H9 (cell line): ENCODE results near the gene HPF1. TPM values are rescaled to one million over a fixed set of nuclear protein-coding genes. Genes with fewer than 3 reads are reported as not detected.

ENCODE experiments used
- DNase-seq: peaks from one replicate; pipeline ENCODE4 v3.0.0-alpha.2; 2017
- H2AFZ ChIP-seq: one replicate; pipeline ENCODE4 v1.6.1; 2013; ENCODE audit warnings: mild to moderate bottlenecking, low read length, control low read depth, moderate library complexity
- H2AK5ac ChIP-seq: 2 replicates; pipeline ENCODE4 v1.6.1; 2013; ENCODE audit warnings: low read length, control low read depth, mixed read lengths; ENCODE audit not compliant: insufficient read length
- H2BK120ac ChIP-seq: one replicate; pipeline ENCODE4 v1.6.1; 2013; ENCODE audit warnings: low read depth, mild to moderate bottlenecking, low read length, control low read depth, inconsistent platforms; ENCODE audit not compliant: poor library complexity, severe bottlenecking
- H2BK12ac ChIP-seq: 2 replicates; pipeline ENCODE4 v1.6.1; 2013; ENCODE audit warnings: low read length, control low read depth, mixed read lengths, low read depth; ENCODE audit not compliant: insufficient read length
- H2BK15ac ChIP-seq: 2 replicates; pipeline ENCODE4 v1.6.1; 2013; ENCODE audit warnings: low read depth, low read length, control low read depth
- H2BK20ac ChIP-seq: one replicate; pipeline ENCODE4 v1.6.1; 2013; ENCODE audit warnings: low read depth, mild to moderate bottlenecking, low read length, control low read depth, inconsistent platforms; ENCODE audit not compliant: poor library complexity, severe bottlenecking
- H2BK5ac ChIP-seq: 2 replicates; pipeline ENCODE4 v1.6.1; 2013; ENCODE audit warnings: low read length, control low read depth, mixed read lengths; ENCODE audit not compliant: insufficient read length
- H3K14ac ChIP-seq: 2 replicates; pipeline ENCODE4 v1.6.1; 2013; ENCODE audit warnings: low read length, control low read depth; ENCODE audit not compliant: insufficient read depth
- H3K18ac ChIP-seq: 2 replicates; pipeline ENCODE4 v1.6.1; 2013; ENCODE audit warnings: low read depth, mild to moderate bottlenecking, mixed read lengths, low read length, control low read depth; ENCODE audit not compliant: insufficient read length
- H3K23ac ChIP-seq: 2 replicates; pipeline ENCODE4 v1.6.1; 2013; ENCODE audit warnings: low read length, control low read depth, mixed read lengths, low read depth; ENCODE audit not compliant: insufficient read length
- H3K23me2 ChIP-seq: 2 replicates; pipeline ENCODE4 v1.6.1; 2013; ENCODE audit warnings: low read depth, mild to moderate bottlenecking, mixed read lengths, low read length, control low read depth; ENCODE audit not compliant: insufficient read length, poor library complexity, severe bottlenecking
- H3K27ac ChIP-seq: 2 replicates; pipeline ENCODE4 v1.5.1; 2013; ENCODE audit warnings: low read length, control low read depth, mixed read lengths, low read depth; ENCODE audit not compliant: insufficient read length
- H3K27me3 ChIP-seq: 2 replicates; pipeline ENCODE4 v1.6.1; 2013; ENCODE audit warnings: low read length, control low read depth, inconsistent platforms; ENCODE audit not compliant: insufficient read depth
- H3K4ac ChIP-seq: 2 replicates; pipeline ENCODE4 v1.6.1; 2013; ENCODE audit warnings: low read depth, mild to moderate bottlenecking, control low read depth, inconsistent platforms, low read length, moderate library complexity
- H3K4me1 ChIP-seq: 2 replicates; pipeline ENCODE4 v1.6.1; 2013; ENCODE audit warnings: low read length, control low read depth, inconsistent platforms; ENCODE audit not compliant: insufficient read depth
- H3K4me2 ChIP-seq: 2 replicates; pipeline ENCODE4 v1.6.1; 2013; ENCODE audit warnings: low read length, control low read depth, mixed read lengths; ENCODE audit not compliant: insufficient read length, insufficient read depth
- H3K56ac ChIP-seq: 2 replicates; pipeline ENCODE4 v1.6.1; 2013; ENCODE audit warnings: low read depth, mild to moderate bottlenecking, mixed read lengths, low read length, control low read depth; ENCODE audit not compliant: insufficient read length
- H3K79me1 ChIP-seq: 2 replicates; pipeline ENCODE4 v1.6.1; 2013; ENCODE audit warnings: low read depth, mild to moderate bottlenecking, moderate library complexity, low read length, control low read depth, inconsistent platforms; ENCODE audit not compliant: insufficient read depth, poor library complexity, severe bottlenecking
- H3K79me2 ChIP-seq: 2 replicates; pipeline ENCODE4 v1.6.1; 2013; ENCODE audit warnings: low read length, control low read depth, inconsistent platforms; ENCODE audit not compliant: insufficient read depth
- H3K9ac ChIP-seq: 2 replicates; pipeline ENCODE4 v1.6.1; 2013; ENCODE audit warnings: low read length, control low read depth, mixed read lengths; ENCODE audit not compliant: insufficient read length; ENCODE audit errors: extremely low read depth
- H3K9me3 ChIP-seq: one replicate; pipeline ENCODE4 v1.6.1; 2013; ENCODE audit warnings: low read depth, low read length, inconsistent platforms; ENCODE audit not compliant: control insufficient read depth
- H3T11ph ChIP-seq: one replicate; pipeline ENCODE4 v1.6.1; 2013; ENCODE audit warnings: mild to moderate bottlenecking, low read length, control low read depth, inconsistent platforms
- H4K20me1 ChIP-seq: one replicate; pipeline ENCODE4 v1.6.1; 2013; ENCODE audit not compliant: control insufficient read depth, insufficient read length, insufficient read depth
- H4K5ac ChIP-seq: 2 replicates; pipeline ENCODE4 v1.6.1; 2013; ENCODE audit warnings: low read depth, mild to moderate bottlenecking, mixed read lengths, low read length, control low read depth; ENCODE audit not compliant: insufficient read length
- H4K8ac ChIP-seq: replicated peaks from 2 replicates; pipeline ENCODE4 v1.6.1; 2013; ENCODE audit warnings: low read length, control low read depth, mixed read lengths, low read depth; ENCODE audit not compliant: insufficient read length
- H4K91ac ChIP-seq: 2 replicates; pipeline ENCODE4 v1.6.1; 2013; ENCODE audit warnings: low read depth, mild to moderate bottlenecking, moderate library complexity, mixed read lengths, low read length, control low read depth; ENCODE audit not compliant: insufficient read length
- H3K27ac Mint-ChIP-seq, 3 experiments: 2 replicates in 2 of 3; 3 replicates in 1 of 3; pipeline ENCODE4 v1.8.0; 2020 to 2021; ENCODE audit warnings: mixed read lengths in 3 of 3, mild to moderate bottlenecking in 1 of 3, moderate library complexity in 1 of 3
- H3K27me3 Mint-ChIP-seq: 2 replicates; pipeline ENCODE4 v1.8.0; 2021; ENCODE audit warnings: low read depth, mild to moderate bottlenecking, moderate library complexity, mixed read lengths
- H3K36me3 Mint-ChIP-seq, 3 experiments: 2 replicates in 2 of 3; 3 replicates in 1 of 3; pipeline ENCODE4 v1.8.0; 2020 to 2021; ENCODE audit warnings: low read depth in 3 of 3, mixed read lengths in 3 of 3; ENCODE audit not compliant: insufficient read depth in 1 of 3
- H3K4me1 Mint-ChIP-seq, 2 experiments: 2 replicates each; pipeline ENCODE4 v1.8.0; 2020; ENCODE audit warnings: mixed read lengths in 2 of 2
- H3K4me3 Mint-ChIP-seq, 2 experiments: 2 replicates in 1 of 2; 3 replicates in 1 of 2; pipeline ENCODE4 v1.8.0; 2020 to 2021; ENCODE audit warnings: mild to moderate bottlenecking in 2 of 2, mixed read lengths in 2 of 2, moderate library complexity in 1 of 2
- H3K9me3 Mint-ChIP-seq, 2 experiments: 2 replicates in 1 of 2; 3 replicates in 1 of 2; pipeline ENCODE4 v1.8.0; 2020; ENCODE audit warnings: mild to moderate bottlenecking in 2 of 2, mixed read lengths in 2 of 2, moderate library complexity in 1 of 2
- total RNA-seq: library from RNA; stranded (reverse); gene quantifications from 2 replicates; pipeline ENCODE4 v1.2.1, GENCODE V29; 2021
- TF ChIP-seq, protein P1 (sequence below): fragments of 200-600 bp; sonication (generic); conservative IDR thresholded peaks from 3 replicates; pipeline ENCODE4 v1.8.0; 2021; ENCODE audit warnings: antibody characterized with exemption, mild to moderate bottlenecking

The HPF1 gene
- total RNA-seq, 1 experiment from 2014 or later = 32.1 TPM

DNA sequence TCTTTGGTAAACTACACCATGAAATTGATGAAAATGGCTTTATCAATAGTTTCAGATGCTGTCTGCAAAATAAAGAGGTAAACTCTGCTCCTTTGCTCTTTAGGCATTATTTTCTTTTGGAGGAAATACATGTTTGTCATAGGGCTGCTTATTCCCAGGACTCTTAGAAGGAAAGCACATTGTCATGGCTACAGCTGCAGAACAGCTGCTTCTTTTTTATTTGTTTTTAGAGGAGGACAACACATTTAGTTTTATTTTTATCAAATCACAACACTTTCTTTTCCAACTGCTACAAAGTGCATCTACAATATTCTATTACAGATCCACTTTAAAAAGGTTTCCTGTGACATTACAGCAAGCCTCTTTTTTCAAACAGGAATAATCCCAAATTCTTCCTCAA lies 12.7 kb upstream of the HPF1 start:
- Mint-ChIP-seq H3K27me3 (no peaks in the 10 kb centered on the region; the same call in 1 of the 2 replicates), H3K9me3 (peaks cover 0 to 2% of the 10 kb centered on the region in 2 experiments; a peak in 1 of 5 replicates)

More for the DNA sequence above, 12.7 kb upstream of the HPF1 start:
- Histone ChIP-seq H2BK15ac (no peak overlapping the region), H2AK5ac (no peak overlapping the region), H3K27ac (no peak overlapping the region), H3K23ac (no peak overlapping the region), H2BK5ac (no peak overlapping the region), H3K4me2 (no peak overlapping the region), H3K23me2 (peaks cover 3% of the 10 kb centered on the region), H2AFZ (no peak overlapping the region), H4K8ac (no peak overlapping the region), H3K14ac (no peak overlapping the region), H3K9ac (no peak overlapping the region), H2BK120ac (no peak overlapping the region), H2BK20ac (no peak overlapping the region), H4K91ac (no peak overlapping the region), H3T11ph (no peak overlapping the region), H3K56ac (no peak overlapping the region), H3K27me3 (no peaks in the 10 kb centered on the region), H3K79me2 (no peaks in the 10 kb centered on the region), H3K18ac (no peak overlapping the region), H3K9me3 (no peaks in the 10 kb centered on the region), H4K5ac (no peak overlapping the region), H3K79me1 (no peaks in the 10 kb centered on the region), H3K4me1 (no peaks in the 10 kb centered on the region), H3K4ac (no peak overlapping the region), H2BK12ac (no peak overlapping the region), H4K20me1 (no peaks in the 10 kb centered on the region)
- Mint-ChIP-seq H3K27ac (no peak overlapping the region; a peak in 1 of 7 replicates), H3K36me3 (no peaks in the 10 kb centered on the region), H3K4me1 (peaks cover 4 to 5% of the 10 kb centered on the region in 2 experiments; a peak in 3 of 4 replicates), H3K4me3 (no peak overlapping the region)
- DNase-seq = no peak
- TF ChIP-seq, protein P1, sequence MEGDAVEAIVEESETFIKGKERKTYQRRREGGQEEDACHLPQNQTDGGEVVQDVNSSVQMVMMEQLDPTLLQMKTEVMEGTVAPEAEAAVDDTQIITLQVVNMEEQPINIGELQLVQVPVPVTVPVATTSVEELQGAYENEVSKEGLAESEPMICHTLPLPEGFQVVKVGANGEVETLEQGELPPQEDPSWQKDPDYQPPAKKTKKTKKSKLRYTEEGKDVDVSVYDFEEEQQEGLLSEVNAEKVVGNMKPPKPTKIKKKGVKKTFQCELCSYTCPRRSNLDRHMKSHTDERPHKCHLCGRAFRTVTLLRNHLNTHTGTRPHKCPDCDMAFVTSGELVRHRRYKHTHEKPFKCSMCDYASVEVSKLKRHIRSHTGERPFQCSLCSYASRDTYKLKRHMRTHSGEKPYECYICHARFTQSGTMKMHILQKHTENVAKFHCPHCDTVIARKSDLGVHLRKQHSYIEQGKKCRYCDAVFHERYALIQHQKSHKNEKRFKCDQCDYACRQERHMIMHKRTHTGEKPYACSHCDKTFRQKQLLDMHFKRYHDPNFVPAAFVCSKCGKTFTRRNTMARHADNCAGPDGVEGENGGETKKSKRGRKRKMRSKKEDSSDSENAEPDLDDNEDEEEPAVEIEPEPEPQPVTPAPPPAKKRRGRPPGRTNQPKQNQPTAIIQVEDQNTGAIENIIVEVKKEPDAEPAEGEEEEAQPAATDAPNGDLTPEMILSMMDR = no peak
